ENCODE measurements around the gene HOXA1. TPM values are rescaled to one million over a fixed set of nuclear protein-coding genes. Genes with fewer than 3 reads are reported as not detected.
"Not testable (repeated sequence)": the region's sequence is repeated elsewhere in the genome, so short reads cannot be mapped to it uniquely, and the experiment has no call there.

Gene HOXA1
- total RNA-seq, 1 donor from 2014 or later, result 0.16 TPM

DNA sequence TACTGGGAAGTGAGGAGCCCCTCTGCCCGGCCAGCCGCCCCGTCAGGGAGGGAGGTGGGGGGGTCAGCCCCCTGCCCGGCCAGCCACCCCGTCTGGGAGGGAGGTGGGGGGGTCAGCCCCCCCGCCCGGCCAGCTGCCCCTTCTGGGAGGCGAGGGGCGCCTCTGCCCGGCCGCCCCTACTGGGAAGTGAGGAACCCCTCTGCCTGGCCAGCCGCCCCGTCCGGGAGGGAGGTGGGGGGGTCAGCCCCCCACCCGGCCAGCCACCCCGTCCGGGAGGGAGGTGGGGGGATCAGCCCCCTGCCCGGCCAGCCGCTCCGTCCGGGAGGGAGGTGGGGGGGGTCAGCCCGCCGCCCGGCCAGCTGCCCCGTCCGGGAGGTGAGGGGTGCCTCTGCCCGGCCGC lies 50.7 kb downstream of the HOXA1 start:
- intact Hi-C loops (cut with micrococcal nuclease); H3K9me3 Mint-ChIP-seq; DNase-seq (ENCODE audit: low spot score); H3K27ac Mint-ChIP-seq; H3K4me1 Mint-ChIP-seq (ENCODE audit: low read depth); H3K4me3 Mint-ChIP-seq (ENCODE audit: low read depth); H3K36me3 Mint-ChIP-seq (ENCODE audit: low read depth); H3K27me3 Mint-ChIP-seq (ENCODE audit: low read depth): not testable (repeated sequence)

Other genes starting within 250 kb of the HOXA1 start
- 8.2 and 9.2 TPM in 2 replicates for gene SKAP2, start 231.4 kb downstream of the HOXA1 start, total RNA-seq
- not detected in 2 replicates for gene HOXA2, start 6.7 kb upstream of the HOXA1 start, total RNA-seq
- gene HOXA4, start 34.8 kb upstream of the HOXA1 start, total RNA-seq, result not detected in 2 replicates
- not detected in 2 replicates for gene HOXA5, start 47.7 kb upstream of the HOXA1 start, total RNA-seq
- not detected in 2 replicates for gene HOXA6, start 51.8 kb upstream of the HOXA1 start, total RNA-seq
- gene HOXA3, start 56.6 kb upstream of the HOXA1 start, total RNA-seq, result not detected in 2 replicates
- gene HOXA7, start 60.7 kb upstream of the HOXA1 start, total RNA-seq, result not detected in 2 replicates
- gene HOXA9, start 69.5 kb upstream of the HOXA1 start, total RNA-seq, result not detected in 2 replicates
- not detected in 2 replicates for gene HOXA10, start 78.3 kb upstream of the HOXA1 start, total RNA-seq
- gene HOXA11, start 89.2 kb upstream of the HOXA1 start, total RNA-seq, result not detected in 2 replicates
- not detected in 2 replicates for gene HOXA13, start 104.1 kb upstream of the HOXA1 start, total RNA-seq
- not detected in 2 replicates for gene EVX1, start 146.8 kb upstream of the HOXA1 start, total RNA-seq

Measured in activated T-helper 2 cell treated with anti-CD3 and anti-CD28 coated beads, Interferon-gamma antibody, Interleukin-2, Interleukin-4, amounts not matched to agents 10 μg/mL and 5 μg/mL and 100 μg/mL, durations not matched to agents 14 hours and 24 hours and 36 hours (primary cell).